Natural killer cell (primary cell): Measurements from ENCODE around the gene VAV3. TPM values are rescaled to one million over a fixed set of nuclear protein-coding genes. Genes with fewer than 3 reads are reported as not detected.

Experiments
- ATAC-seq, 3 donors: fragments of 150-1000 bp in 2 of 3; fragments of 200-7000 bp in 1 of 3; cut with Tn5 transposase; 1 replicate in 1 of 3; 2 replicates in 2 of 3; pipeline ENCODE4 v1.10.0; 2021; ENCODE audit warnings: mild to moderate bottlenecking in 2 of 3, moderate library complexity in 2 of 3
- DNase-seq, 2 donors: peaks; one replicate each; pipeline versions ENCODE4 v3.0.0 to v3.0.0-alpha.2; 2013 to 2021; ENCODE audit warnings: mixed read lengths in 1 of 2
- H3K27ac ChIP-seq: one replicate; pipeline ENCODE4 v1.5.1; 2013; ENCODE audit warnings: mild to moderate bottlenecking, low read length
- H3K27me3 ChIP-seq: one replicate; pipeline ENCODE4 v1.6.1; 2013; ENCODE audit warnings: low read length; ENCODE audit not compliant: control insufficient read depth, insufficient read depth
- H3K36me3 ChIP-seq: one replicate; pipeline ENCODE4 v1.6.1; 2013; ENCODE audit warnings: low read length; ENCODE audit not compliant: control insufficient read depth, insufficient read depth
- H3K4me1 ChIP-seq: one replicate; pipeline ENCODE4 v1.6.1; 2013; ENCODE audit warnings: low read length; ENCODE audit not compliant: control insufficient read depth, insufficient read depth
- H3K4me3 ChIP-seq: one replicate; pipeline ENCODE4 v1.5.1; 2013; ENCODE audit warnings: low read length
- H3K9me3 ChIP-seq: one replicate; pipeline ENCODE4 v1.6.1; 2013; ENCODE audit warnings: low read length; ENCODE audit not compliant: control insufficient read depth, insufficient read depth
- H3K27ac Mint-ChIP-seq, 2 donors: one replicate each; pipeline ENCODE4 v1.8.0; 2022; ENCODE audit warnings: mild to moderate bottlenecking in 2 of 2, mixed read lengths in 2 of 2, moderate library complexity in 1 of 2
- H3K27me3 Mint-ChIP-seq, 2 donors: one replicate each; pipeline ENCODE4 v1.8.0; 2022; ENCODE audit warnings: low read depth in 2 of 2, mixed read lengths in 2 of 2
- H3K36me3 Mint-ChIP-seq: one replicate; pipeline ENCODE4 v1.8.0; 2022; ENCODE audit warnings: mixed read lengths
- H3K4me1 Mint-ChIP-seq, 2 donors: one replicate each; pipeline ENCODE4 v1.8.0; 2022; ENCODE audit warnings: mixed read lengths in 2 of 2
- H3K4me3 Mint-ChIP-seq: one replicate; pipeline ENCODE4 v1.8.0; 2022; ENCODE audit warnings: mild to moderate bottlenecking, moderate library complexity, mixed read lengths
- H3K9me3 Mint-ChIP-seq, 2 donors: one replicate each; pipeline ENCODE4 v1.8.0; 2022; ENCODE audit warnings: mixed read lengths in 2 of 2
- WGBS: methylation state at CpG from one replicate; pipeline ENCODE4 v1.1.7; 2013; ENCODE audit warnings: missing lambda C conversion rate; ENCODE audit not compliant: insufficient coverage; 5-methylcytosine and 5-hydroxymethylcytosine counted together
- intact Hi-C: fragments of 100-400 bp; cut with micrococcal nuclease; formaldehyde crosslinking; loops from one replicate; pipeline ENCODE4 v1.14.2; 2022
- total RNA-seq, 4 donors: library from RNA; stranded (reverse); fragments of 120-200 nt in 1 of 4; gene quantifications; one replicate each; pipeline versions ENCODE4 v1.2.3 to v1.2.4, GENCODE V29; 2013 to 2022
- TF ChIP-seq, protein P1 (sequence below): fragments of 200-600 bp; IDR thresholded peaks from one replicate; pipeline ENCODE4 v1.8.0; 2022; ENCODE audit warnings: antibody characterized with exemption

The VAV3 gene
- total RNA-seq, 3 donors from 2014 or later (not counting 1 experiment from before 2014, with no cell fraction given), result 95.8 to 101 (median 96.6) TPM

- intact Hi-C loops, result loop anchor here (1.0 to 10.0 kb wide), 5 partner anchors 26 to 254 kb away; no protein-coding TSS in a partner anchor
- H3K27me3 ChIP-seq, result no peaks in the 10 kb centered on the region
- TF ChIP-seq, protein P1, sequence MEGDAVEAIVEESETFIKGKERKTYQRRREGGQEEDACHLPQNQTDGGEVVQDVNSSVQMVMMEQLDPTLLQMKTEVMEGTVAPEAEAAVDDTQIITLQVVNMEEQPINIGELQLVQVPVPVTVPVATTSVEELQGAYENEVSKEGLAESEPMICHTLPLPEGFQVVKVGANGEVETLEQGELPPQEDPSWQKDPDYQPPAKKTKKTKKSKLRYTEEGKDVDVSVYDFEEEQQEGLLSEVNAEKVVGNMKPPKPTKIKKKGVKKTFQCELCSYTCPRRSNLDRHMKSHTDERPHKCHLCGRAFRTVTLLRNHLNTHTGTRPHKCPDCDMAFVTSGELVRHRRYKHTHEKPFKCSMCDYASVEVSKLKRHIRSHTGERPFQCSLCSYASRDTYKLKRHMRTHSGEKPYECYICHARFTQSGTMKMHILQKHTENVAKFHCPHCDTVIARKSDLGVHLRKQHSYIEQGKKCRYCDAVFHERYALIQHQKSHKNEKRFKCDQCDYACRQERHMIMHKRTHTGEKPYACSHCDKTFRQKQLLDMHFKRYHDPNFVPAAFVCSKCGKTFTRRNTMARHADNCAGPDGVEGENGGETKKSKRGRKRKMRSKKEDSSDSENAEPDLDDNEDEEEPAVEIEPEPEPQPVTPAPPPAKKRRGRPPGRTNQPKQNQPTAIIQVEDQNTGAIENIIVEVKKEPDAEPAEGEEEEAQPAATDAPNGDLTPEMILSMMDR, result no peak
- peaks cover 29% of the 10 kb centered on the region for H3K4me1 ChIP-seq
- DNase-seq, result no peak
- Mint-ChIP-seq H3K9me3 (peaks cover 0 to 6% of the 10 kb centered on the region in 2 donors), H3K4me3 (peak overlapping the region; percentile 77), H3K36me3 (no peaks in the 10 kb centered on the region), H3K27me3 (no peaks in the 10 kb centered on the region), H3K4me1 (peaks cover 70 to 87% of the 10 kb centered on the region in 2 donors), H3K27ac (peak overlapping the region; percentile 89 to 91)
- H3K4me3 ChIP-seq, result no peak overlapping the region
- WGBS, result 0% methylated on average over 1 of the region's 2 CpGs
- no peaks in the 10 kb centered on the region for H3K9me3 ChIP-seq
- peak; percentile 71 to 83 (median 81) for ATAC-seq
- no peaks in the 10 kb centered on the region for H3K36me3 ChIP-seq
- H3K27ac ChIP-seq, result peak overlapping the region; percentile 76
Observed at GRCh38 chr1:107871259-107871658, 93.7 kb downstream of the VAV3 start.

DNA sequence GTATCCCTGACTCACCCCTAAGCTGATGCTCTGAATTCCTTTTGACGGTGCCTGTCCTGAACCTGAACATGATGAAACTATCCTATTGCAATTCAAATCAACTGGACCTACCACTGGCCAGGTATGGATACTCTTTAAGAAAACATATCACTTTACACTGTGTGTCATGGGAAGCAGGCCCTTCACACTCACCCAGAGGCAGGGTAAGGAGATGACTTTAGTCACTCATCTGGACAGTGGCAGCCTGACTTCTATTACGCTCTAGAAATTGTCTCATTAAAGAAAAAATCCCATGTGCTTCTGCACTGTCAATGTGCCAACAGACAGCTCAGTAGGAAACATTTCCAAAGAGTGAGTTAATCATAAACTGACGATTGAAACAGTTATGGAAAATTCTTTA lies 94.3 kb downstream of the VAV3 start:
- Mint-ChIP-seq H3K4me3 (peak overlapping the region; percentile 49), H3K9me3 (peaks cover 0 to under 1% of the 10 kb centered on the region in 2 donors), H3K27me3 (no peaks in the 10 kb centered on the region), H3K4me1 (peaks cover 70 to 87% of the 10 kb centered on the region in 2 donors), H3K27ac (peak overlapping the region; percentile 89 to 91), H3K36me3 (no peaks in the 10 kb centered on the region)
- Histone ChIP-seq H3K27ac (peak overlapping the region; percentile 76), H3K36me3 (no peaks in the 10 kb centered on the region), H3K9me3 (no peaks in the 10 kb centered on the region), H3K27me3 (no peaks in the 10 kb centered on the region), H3K4me1 (peaks cover 30% of the 10 kb centered on the region), H3K4me3 (no peak overlapping the region)
- intact Hi-C loops, result loop anchor here (1.0 to 10.0 kb wide), 5 partner anchors 27 to 254 kb away; no protein-coding TSS in a partner anchor
- no peak for DNase-seq
- TF ChIP-seq, protein P1, result no peak
- WGBS, result 75% methylated on average over 3 of the region's 3 CpGs
- ATAC-seq, result peak in 1 of 3 donors; percentile 52

DNA sequence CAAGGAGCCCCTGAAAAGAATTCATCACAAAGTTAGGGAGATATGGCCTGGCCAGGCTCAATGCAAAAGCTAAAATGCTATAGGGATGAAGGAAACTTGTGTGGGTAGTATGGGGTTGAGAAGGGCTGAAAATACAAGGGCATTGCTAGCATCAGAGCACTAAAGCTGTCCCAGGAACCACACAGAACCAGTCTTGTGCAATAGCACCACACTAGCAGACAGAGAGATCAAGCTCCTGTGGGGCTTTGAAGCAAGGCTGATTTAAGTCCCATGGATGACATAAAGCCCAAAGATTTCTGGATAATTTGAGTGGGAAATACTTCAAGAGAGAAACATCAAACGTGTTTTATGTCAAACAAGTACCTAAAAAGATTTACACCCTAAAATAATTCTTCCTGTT lies 97.1 kb downstream of the VAV3 start:
- H3K4me1 Mint-ChIP-seq, result peaks cover 72 to 86% of the 10 kb centered on the region in 2 donors
- no peaks in the 10 kb centered on the region for H3K27me3 ChIP-seq
- no peak overlapping the region for H3K27ac ChIP-seq
- H3K36me3 ChIP-seq, result no peaks in the 10 kb centered on the region
- no peak overlapping the region for H3K4me3 ChIP-seq
- peak overlapping the region; percentile 89 to 91 for H3K27ac Mint-ChIP-seq
- H3K4me3 Mint-ChIP-seq, result no peak overlapping the region
- no CpG with 5 or more reads among the region's 1 CpG for WGBS
- no peaks in the 10 kb centered on the region for H3K9me3 ChIP-seq
- peaks cover 35% of the 10 kb centered on the region for H3K4me1 ChIP-seq
- intact Hi-C loops, result no loop called here
- TF ChIP-seq, protein P1, result no peak
- DNase-seq (no peak), ATAC-seq (no peak)
- H3K9me3 Mint-ChIP-seq, result no peaks in the 10 kb centered on the region
- H3K36me3 Mint-ChIP-seq, result no peaks in the 10 kb centered on the region
- H3K27me3 Mint-ChIP-seq, result no peaks in the 10 kb centered on the region

- no peak overlapping the region for H3K27ac ChIP-seq
- H3K4me1 ChIP-seq, result peaks cover 35% of the 10 kb centered on the region
- no peak for ATAC-seq
- TF ChIP-seq, protein P1, result no peak
- no peaks in the 10 kb centered on the region for H3K36me3 ChIP-seq
- H3K27ac Mint-ChIP-seq, result peak overlapping the region; percentile 89 to 91
- H3K36me3 Mint-ChIP-seq, result peaks cover under 1% of the 10 kb centered on the region
- WGBS, result 96% methylated on average over 2 of the region's 2 CpGs
- intact Hi-C loops, result no loop called here
- H3K9me3 Mint-ChIP-seq, result no peaks in the 10 kb centered on the region
- peaks cover 76 to 87% of the 10 kb centered on the region in 2 donors for H3K4me1 Mint-ChIP-seq
- H3K4me3 Mint-ChIP-seq, result no peak overlapping the region
- DNase-seq, result no peak
- H3K9me3 ChIP-seq, result no peaks in the 10 kb centered on the region
- H3K27me3 ChIP-seq, result no peaks in the 10 kb centered on the region
- no peaks in the 10 kb centered on the region for H3K27me3 Mint-ChIP-seq
- no peak overlapping the region for H3K4me3 ChIP-seq
Observed at GRCh38 chr1:107867422-107867821, 97.6 kb downstream of the VAV3 start.
